Measurements from ENCODE around the gene SLC40A1. TPM values are rescaled to one million over a fixed set of nuclear protein-coding genes. Genes with fewer than 3 reads are reported as not detected.

SLC40A1 gene
- total and polyA plus RNA-seq, 2 of the 13 experiments (the other 11 are each of a cell fraction or from before 2014, with no cell fraction given): 10.6 to 24.9 TPM

- no peak for FAIRE-seq
- WGBS (ENCODE audit: low lambda C conversion rate): 12% methylated on average over 2 of the region's 2 CpGs
- Histone ChIP-seq H3K4me1 (ENCODE audit: insufficient read depth, low read length) (no peaks in the 10 kb centered on the region), H4K20me1 (ENCODE audit: insufficient read depth, low read length) (no peaks in the 10 kb centered on the region), H3K27me3 (ENCODE audit: control insufficient read depth in 1 of 2, insufficient read depth in 2 of 2, low read length in 2 of 2) (no peaks in the 10 kb centered on the region; a peak in 1 of 5 replicates), H3K4me3 (replicated peaks in 1 of 3; ENCODE audit: insufficient read depth in 1 of 3, low read depth in 2 of 3, low read length in 3 of 3) (no peak overlapping the region), H3K79me2 (ENCODE audit: insufficient read depth, low read length) (no peaks in the 10 kb centered on the region), H3K9me3 (ENCODE audit: low read length) (no peaks in the 10 kb centered on the region), H3K27ac (ENCODE audit: extremely low read length, insufficient read depth, low read length) (no peak overlapping the region), H2AFZ (ENCODE audit: low read length) (no peak overlapping the region), H3K4me2 (ENCODE audit: low read depth, low read length) (no peak overlapping the region), H3K36me3 (replicated peaks in 1 of 2; ENCODE audit: control insufficient read depth in 1 of 2, insufficient read depth in 2 of 2, low read length in 2 of 2) (no peaks in the 10 kb centered on the region), H3K9ac (ENCODE audit: insufficient read depth, low read depth, low read length) (no peak overlapping the region)
- TF ChIP-seq ZFYVE20 (CRISPR knock-in tag; IDR thresholded peaks at IDR 0.05; ENCODE audit: borderline replicate concordance, low read depth) (no peak), THAP9 (CRISPR knock-in tag; IDR thresholded peaks at IDR 0.05; ENCODE audit: borderline replicate concordance) (no peak), HIVEP1 (CRISPR knock-in tag; IDR thresholded peaks at IDR 0.05) (no peak), SIX4 (CRISPR knock-in tag; IDR thresholded peaks at IDR 0.05) (no peak), ARID5B (CRISPR knock-in tag; IDR thresholded peaks at IDR 0.05) (no peak), ZBTB7A (CRISPR knock-in tag; IDR thresholded peaks at IDR 0.05) (no peak), TCF7 (IDR thresholded peaks at IDR 0.05; ENCODE audit: low read depth) (no peak), ZNF740 (CRISPR knock-in tag; IDR thresholded peaks at IDR 0.05) (no peak), ZNF841 (CRISPR knock-in tag; IDR thresholded peaks at IDR 0.05; ENCODE audit: borderline replicate concordance) (no peak), THRA (CRISPR knock-in tag; IDR thresholded peaks at IDR 0.05; ENCODE audit: borderline replicate concordance) (no peak), FIP1L1 (IDR thresholded peaks at IDR 0.05; ENCODE audit: borderline replicate concordance, insufficient read depth, low read depth, low read length) (no peak), PPARG (CRISPR knock-in tag; conservative IDR thresholded peaks at IDR 0.05) (no peak), JUND (CRISPR knock-in tag; IDR thresholded peaks at IDR 0.05) (no peak)
- POLR2A ChIA-PET: interaction anchor here (1.0 kb wide), 1 partner anchor 14 kb away, joined by 3 read pairs; the partner anchor contains the start of gene SLC40A1
- no TSS peak for BruUV-seq (replicated peaks)
- in situ Hi-C loops (cut with HindIII; ENCODE audit: extremely low pct_ligation_motif_present, low pct_unique_long_range_greater_than_20kb): no loop called here
- CTCF ChIA-PET (ENCODE audit: low intra/inter-chr PET ratio, low total read pairs): no interaction called here
- ATAC-seq: no peak
- intact Hi-C loops (cut with micrococcal nuclease; ENCODE audit: unreplicated experiment): no loop called here
- DNase-seq (ENCODE audit: low spot score): no peak
Observed at GRCh38 chr2:189594305-189594704, 13.7 kb upstream of the SLC40A1 start.
